GM12892 (cell line): Measurements from ENCODE around the gene SVBP.
"Not testable (repeated sequence)": the region's sequence is repeated elsewhere in the genome, so short reads cannot be mapped to it uniquely, and the experiment has no call there.

Experiments used
- POLR2A ChIP-seq: IDR thresholded peaks from 2 replicates; pipeline ENCODE4 v1.6.1; 2011; ENCODE audit warnings: low read depth, low read length, control low read depth
- POLR2AphosphoS5 ChIP-seq: IDR thresholded peaks from 2 replicates; pipeline ENCODE4 v1.6.1; 2011; ENCODE audit warnings: low read depth, low read length, control low read depth

- TF ChIP-seq POLR2A, POLR2AphosphoS5: not testable (repeated sequence)
These were observed 39.4 kb upstream of the SVBP start for GRCh38 chr1:42856554-42856953.
